CD4-positive, alpha-beta T cell (primary cell): ENCODE data around the gene SMAD3. TPM values are rescaled to one million over a fixed set of nuclear protein-coding genes. Genes with fewer than 3 reads are reported as not detected.

Experiments used
- ATAC-seq: fragments of 200-7000 bp; cut with Tn5 transposase; one replicate; pipeline ENCODE4 v1.10.0; 2022; ENCODE audit warnings: mild to moderate bottlenecking; ENCODE audit not compliant: poor library complexity
- CTCF ChIA-PET: fragments of 350-600 bp; sonication (Branson Sonifier 250); formaldehyde crosslinking; loops from one replicate; lab custom pipeline; 2021; ENCODE audit warnings: antibody characterized with exemption, inconsistent platforms; lab: Charles Lee
- POLR2A ChIA-PET: fragments of 350-600 bp; sonication (Branson Sonifier 250); formaldehyde crosslinking; loops from one replicate; lab custom pipeline; 2021; ENCODE audit warnings: antibody characterized with exemption, inconsistent platforms; lab: Charles Lee
- DNase-seq, 14 experiments: peaks; one replicate each; pipeline ENCODE4 v3.0.0-alpha.2; 2013 to 2020; ENCODE audit warnings: mixed read lengths in 2 of 14
- H3K27ac ChIP-seq, 2 donors: one replicate each; pipeline versions ENCODE4 v1.5.1 to v1.7.0; 2013; ENCODE audit warnings: low read length in 2 of 2, low read depth in 1 of 2, mild to moderate bottlenecking in 1 of 2
- H3K27me3 ChIP-seq, 2 experiments: 1 replicate in 1 of 2; 2 replicates in 1 of 2; pipeline versions ENCODE4 v1.6.1 to v1.7.0; 2013; ENCODE audit warnings: low read length in 2 of 2, control low read depth in 1 of 2, mild to moderate bottlenecking in 1 of 2, moderate library complexity in 1 of 2; ENCODE audit not compliant: insufficient read depth in 2 of 2, control insufficient read depth in 1 of 2
- H3K36me3 ChIP-seq: one replicate; pipeline ENCODE4 v1.6.1; 2013; ENCODE audit warnings: low read length, control low read depth; ENCODE audit not compliant: insufficient read depth
- H3K4me1 ChIP-seq: one replicate; pipeline ENCODE4 v1.6.1; 2013; ENCODE audit warnings: low read length, control low read depth; ENCODE audit not compliant: insufficient read depth
- H3K4me3 ChIP-seq: one replicate; pipeline ENCODE4 v1.5.1; 2013; ENCODE audit warnings: mild to moderate bottlenecking, low read length, moderate library complexity
- H3K9me3 ChIP-seq, 2 experiments: 1 replicate in 1 of 2; 2 replicates in 1 of 2; pipeline versions ENCODE4 v1.6.1 to v1.7.0; 2013; ENCODE audit warnings: low read length in 2 of 2, mild to moderate bottlenecking in 2 of 2, control low read depth in 1 of 2, moderate library complexity in 1 of 2; ENCODE audit not compliant: control insufficient read depth in 1 of 2, insufficient read depth in 1 of 2
- H3K27ac Mint-ChIP-seq: one replicate; pipeline ENCODE4 v1.8.0; 2020; ENCODE audit warnings: mixed read lengths
- H3K27me3 Mint-ChIP-seq: one replicate; pipeline ENCODE4 v1.8.0; 2021; ENCODE audit warnings: mixed read lengths
- H3K36me3 Mint-ChIP-seq: one replicate; pipeline ENCODE4 v1.8.0; 2021; ENCODE audit warnings: low read depth, mixed read lengths
- H3K4me1 Mint-ChIP-seq: one replicate; pipeline ENCODE4 v1.8.0; 2021; ENCODE audit warnings: low read depth, mixed read lengths
- H3K4me3 Mint-ChIP-seq: one replicate; pipeline ENCODE4 v1.8.0; 2020; ENCODE audit warnings: mild to moderate bottlenecking, mixed read lengths
- H3K9me3 Mint-ChIP-seq: one replicate; pipeline ENCODE4 v1.8.0; 2020; ENCODE audit warnings: mixed read lengths
- intact Hi-C, 2 experiments: fragments of 100-400 bp; cut with DNase I in 1 of 2; cut with micrococcal nuclease in 1 of 2; formaldehyde crosslinking; loops; one replicate each; pipeline versions ENCODE4 v1.15.1 to v1.9.0; 2023 to 2025; cut with DNase I, micrococcal nuclease
- total RNA-seq, 174 experiments: library from RNA in 2 of 174; stranded (reverse) in 2 of 174; gene quantifications; one replicate each; pipeline ENCODE4 v1.2.3 and lab custom pipeline; 2021 to 2026
- TF ChIP-seq, protein P1 (sequence below): fragments of 200-600 bp; IDR thresholded peaks from one replicate; pipeline ENCODE4 v1.8.0; 2022; ENCODE audit warnings: antibody characterized with exemption, mild to moderate bottlenecking

SMAD3 gene
- total RNA-seq, 2 experiments from 2014 or later, result 30.0 to 31.0 TPM

DNA sequence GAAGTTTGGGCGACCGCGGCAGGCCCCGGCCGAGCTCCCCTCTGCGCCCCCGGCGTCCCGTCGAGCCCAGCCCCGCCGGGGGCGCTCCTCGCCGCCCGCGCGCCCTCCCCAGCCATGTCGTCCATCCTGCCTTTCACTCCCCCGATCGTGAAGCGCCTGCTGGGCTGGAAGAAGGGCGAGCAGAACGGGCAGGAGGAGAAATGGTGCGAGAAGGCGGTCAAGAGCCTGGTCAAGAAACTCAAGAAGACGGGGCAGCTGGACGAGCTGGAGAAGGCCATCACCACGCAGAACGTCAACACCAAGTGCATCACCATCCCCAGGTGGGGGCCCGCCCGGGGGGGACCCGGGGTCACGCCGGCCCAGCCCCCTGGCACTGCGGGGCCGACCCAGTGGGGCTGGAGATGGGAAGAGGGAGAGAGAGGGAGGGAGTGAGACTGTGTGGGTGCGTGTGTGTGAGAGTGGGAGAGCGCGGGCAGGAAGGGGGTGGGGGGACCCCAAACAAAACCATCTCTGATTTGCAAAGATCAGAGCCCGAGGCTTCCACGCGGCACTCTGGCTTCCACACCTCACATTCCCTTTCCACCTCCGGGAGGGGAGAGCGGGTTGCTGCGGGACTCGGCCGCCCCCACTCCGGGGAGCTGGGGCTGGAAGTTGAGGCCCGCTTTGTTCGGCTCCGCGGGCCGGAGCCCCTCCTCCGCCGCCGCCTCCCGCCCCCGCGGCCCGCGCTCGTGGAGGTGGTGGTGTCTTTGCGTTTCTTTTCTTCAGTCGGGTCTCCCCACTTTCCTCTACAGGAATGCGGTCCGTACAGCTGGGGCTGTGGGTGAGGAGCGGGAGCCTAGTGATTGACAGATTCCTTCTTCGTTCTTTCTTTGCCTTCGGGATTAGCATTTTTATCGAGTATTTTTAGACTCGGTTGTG, 898 bp downstream of the SMAD3 start:
- DNase-seq (peak in 6 of 14 experiments; percentile 38 to 55 (median 50)), ATAC-seq (peak; percentile 16)
- Mint-ChIP-seq H3K4me3 (peak overlapping the region; percentile 95), H3K9me3 (no peaks in the 10 kb centered on the region), H3K27ac (peak overlapping the region; percentile 92), H3K36me3 (peaks cover 21% of the 10 kb centered on the region), H3K4me1 (peaks cover 68% of the 10 kb centered on the region), H3K27me3 (no peaks in the 10 kb centered on the region)
- no peaks in the 10 kb centered on the region for H3K9me3 ChIP-seq
- POLR2A ChIA-PET, result interaction anchor here (0.7 to 8.4 kb wide), 25 partner anchors 8 to 188 kb away, joined by 3 to 119 read pairs (median 5); partner anchors contain the start of genes AAGAB and IQCH
- peak overlapping the region in 1 of 2 donors; percentile 62 for H3K27ac ChIP-seq
- H3K4me1 ChIP-seq, result peaks cover 51% of the 10 kb centered on the region
- no peaks in the 10 kb centered on the region for H3K27me3 ChIP-seq
- intact Hi-C loops, result loop anchor here (5.0 to 10.0 kb wide), 3 partner anchors 36 to 189 kb away; partner anchors contain the start of genes AAGAB (in 2 of the 2) and IQCH (in 2 of the 2)
- TF ChIP-seq, protein P1, sequence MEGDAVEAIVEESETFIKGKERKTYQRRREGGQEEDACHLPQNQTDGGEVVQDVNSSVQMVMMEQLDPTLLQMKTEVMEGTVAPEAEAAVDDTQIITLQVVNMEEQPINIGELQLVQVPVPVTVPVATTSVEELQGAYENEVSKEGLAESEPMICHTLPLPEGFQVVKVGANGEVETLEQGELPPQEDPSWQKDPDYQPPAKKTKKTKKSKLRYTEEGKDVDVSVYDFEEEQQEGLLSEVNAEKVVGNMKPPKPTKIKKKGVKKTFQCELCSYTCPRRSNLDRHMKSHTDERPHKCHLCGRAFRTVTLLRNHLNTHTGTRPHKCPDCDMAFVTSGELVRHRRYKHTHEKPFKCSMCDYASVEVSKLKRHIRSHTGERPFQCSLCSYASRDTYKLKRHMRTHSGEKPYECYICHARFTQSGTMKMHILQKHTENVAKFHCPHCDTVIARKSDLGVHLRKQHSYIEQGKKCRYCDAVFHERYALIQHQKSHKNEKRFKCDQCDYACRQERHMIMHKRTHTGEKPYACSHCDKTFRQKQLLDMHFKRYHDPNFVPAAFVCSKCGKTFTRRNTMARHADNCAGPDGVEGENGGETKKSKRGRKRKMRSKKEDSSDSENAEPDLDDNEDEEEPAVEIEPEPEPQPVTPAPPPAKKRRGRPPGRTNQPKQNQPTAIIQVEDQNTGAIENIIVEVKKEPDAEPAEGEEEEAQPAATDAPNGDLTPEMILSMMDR, result no peak
- CTCF ChIA-PET, result interaction anchor here (0.9 to 1.1 kb wide), 5 partner anchors 15 to 120 kb away, joined by 3 to 4 read pairs (median 4); no protein-coding TSS in a partner anchor
- H3K36me3 ChIP-seq, result peaks cover 12% of the 10 kb centered on the region
- H3K4me3 ChIP-seq, result peak overlapping the region; percentile 87

DNA sequence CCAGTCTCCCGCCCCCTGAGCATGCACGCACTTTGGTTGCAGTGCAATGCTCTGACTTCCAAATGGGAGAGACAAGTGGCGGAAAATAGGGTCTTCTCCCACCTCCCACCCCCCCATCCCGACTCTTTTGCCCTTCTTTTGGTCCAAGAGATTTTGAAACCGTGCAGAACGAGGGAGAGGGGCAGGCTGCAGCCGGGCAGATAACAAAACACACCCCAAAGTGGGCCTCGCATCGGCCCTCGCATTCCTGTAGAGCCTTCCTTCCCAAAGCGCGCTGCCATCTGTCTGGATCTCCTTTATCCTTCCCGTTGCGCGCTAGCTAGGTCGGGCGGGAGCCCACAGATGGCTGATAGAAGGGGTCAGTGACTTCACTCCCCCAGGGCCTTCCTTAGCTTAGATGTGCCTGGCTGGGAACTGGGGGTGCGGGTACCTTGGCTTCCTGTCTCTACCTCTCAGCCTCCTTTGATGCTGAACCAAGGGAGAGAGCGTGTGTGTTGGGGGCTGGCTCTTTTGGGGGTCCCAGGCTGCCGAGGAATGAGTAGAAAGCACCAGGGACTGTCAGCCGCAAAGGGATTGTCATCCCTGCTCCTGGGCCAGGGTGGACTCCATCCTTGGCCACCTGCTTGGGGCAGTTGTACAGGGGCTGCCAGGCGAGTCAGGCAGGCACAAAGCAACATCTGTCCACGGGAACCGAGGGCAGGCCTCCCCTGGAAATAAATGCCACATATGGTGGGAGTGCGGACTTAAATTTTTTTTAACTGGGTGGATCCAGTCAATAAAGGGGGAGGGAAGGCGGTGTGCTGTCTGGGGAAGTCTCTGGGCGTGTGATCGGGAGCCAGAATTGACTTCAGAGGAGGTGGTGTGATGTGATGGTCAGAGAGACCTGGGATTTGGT, 1.8 kb downstream of the SMAD3 start:
- intact Hi-C loops, result loop anchor here (5.0 to 10.0 kb wide), 3 partner anchors 35 to 188 kb away; partner anchors contain the start of genes AAGAB (in 2 of the 2) and IQCH (in 2 of the 2)
- no peaks in the 10 kb centered on the region for H3K27me3 ChIP-seq
- peaks cover 55% of the 10 kb centered on the region for H3K4me1 ChIP-seq
- peaks cover 24% of the 10 kb centered on the region for H3K36me3 Mint-ChIP-seq
- H3K4me3 ChIP-seq, result peak overlapping the region; percentile 87
- peaks cover 66% of the 10 kb centered on the region for H3K4me1 Mint-ChIP-seq
- TF ChIP-seq, protein P1, result no peak
- H3K36me3 ChIP-seq, result peaks cover 15% of the 10 kb centered on the region
- peak overlapping the region; percentile 95 for H3K4me3 Mint-ChIP-seq
- POLR2A ChIA-PET, result interaction anchor here (0.7 to 8.4 kb wide), 12 partner anchors 14 to 187 kb away, joined by 3 to 119 read pairs (median 8); partner anchors contain the start of genes AAGAB and IQCH
- CTCF ChIA-PET, result interaction anchor here (1.1 to 1.3 kb wide), 2 partner anchors 36 to 173 kb away, joined by 3 read pairs; no protein-coding TSS in a partner anchor
- no peaks in the 10 kb centered on the region for H3K9me3 ChIP-seq
- peak overlapping the region; percentile 36 to 51 for H3K27ac ChIP-seq
- no peaks in the 10 kb centered on the region for H3K9me3 Mint-ChIP-seq
- DNase-seq (peak in 3 of 14 experiments; percentile 22 to 59 (median 44)), ATAC-seq (no peak)
- no peaks in the 10 kb centered on the region for H3K27me3 Mint-ChIP-seq
- H3K27ac Mint-ChIP-seq, result peak overlapping the region; percentile 92
